ENCODE measurements around the gene PDIA4. TPM values are rescaled to one million over a fixed set of nuclear protein-coding genes. Genes with fewer than 3 reads are reported as not detected.

Gene PDIA4
- total and polyA plus RNA-seq, 7 donors = 9.8 to 29.2 (median 14.5) TPM

- intact Hi-C loops (cut with DNase I) = loop anchor here in 1 of 2 donors (2.0 kb wide), 1 partner anchor 87 kb away; the partner anchor contains the start of gene ZNF786
- H3K4me1 ChIP-seq = no peaks in the 10 kb centered on the region
- H3K36me3 ChIP-seq (ENCODE audit: insufficient read depth in 1 of 2, low read depth in 1 of 2) = peaks cover 8 to 51% of the 10 kb centered on the region in 2 donors
- TF ChIP-seq CTCF (IDR thresholded peaks at IDR 0.05) = no peak
- peak in 1 of 2 donors; percentile 33 for DNase-seq
- no peaks in the 10 kb centered on the region for H3K27me3 ChIP-seq (ENCODE audit: insufficient read depth in 3 of 3, low read length in 2 of 3)
- H3K27ac ChIP-seq = no peak overlapping the region
- no peak for ATAC-seq
- no peaks in the 10 kb centered on the region for H3K9me3 ChIP-seq
- no peak overlapping the region for H3K4me3 ChIP-seq
- WGBS, 3 donors = 87 to 91% (median 91%) methylated on average over 27 of the region's 27 CpGs
Observed at GRCh38 chr7:149003560-149004305, 24.6 kb downstream of the PDIA4 start.

GRCh38 chr7:149003018-149003417, 25.3 kb downstream of the PDIA4 start:
- 81 to 86% (median 85%) methylated on average over 11 of the region's 11 CpGs for WGBS, 3 donors
- H3K27me3 ChIP-seq (ENCODE audit: insufficient read depth in 3 of 3, low read length in 2 of 3) = peaks cover 0 to 2% (median 0%) of the 10 kb centered on the region in 3 donors
- TF ChIP-seq CTCF (IDR thresholded peaks at IDR 0.05) = no peak
- ATAC-seq (no peak), DNase-seq (no peak)
- H3K36me3 ChIP-seq (ENCODE audit: insufficient read depth in 1 of 2, low read depth in 1 of 2) = peaks cover 8 to 43% of the 10 kb centered on the region in 2 donors
- intact Hi-C loops (cut with DNase I) = no loop called here
- H3K9me3 ChIP-seq = no peaks in the 10 kb centered on the region
- H3K27ac ChIP-seq = no peak overlapping the region
- H3K4me1 ChIP-seq = no peaks in the 10 kb centered on the region
- H3K4me3 ChIP-seq = no peak overlapping the region

GRCh38 chr7:149002604-149003003, 25.7 kb downstream of the PDIA4 start:
- no peak for ATAC-seq
- no peak for TF ChIP-seq CTCF (IDR thresholded peaks at IDR 0.05)
- intact Hi-C loops (cut with DNase I) = no loop called here
- Histone ChIP-seq H3K27me3 (ENCODE audit: insufficient read depth in 3 of 3, low read length in 2 of 3) (peaks cover 0 to 2% (median 0%) of the 10 kb centered on the region in 3 donors), H3K9me3 (no peaks in the 10 kb centered on the region), H3K36me3 (ENCODE audit: insufficient read depth in 1 of 2, low read depth in 1 of 2) (peaks cover 8 to 39% of the 10 kb centered on the region in 2 donors), H3K4me3 (no peak overlapping the region), H3K27ac (no peak overlapping the region), H3K4me1 (no peaks in the 10 kb centered on the region)
- no peak for DNase-seq
- WGBS, 3 donors = 94 to 96% (median 96%) methylated on average over 13 of the region's 13 CpGs

- H3K4me3 ChIP-seq = no peak overlapping the region
- no peaks in the 10 kb centered on the region for H3K9me3 ChIP-seq
- no peak overlapping the region for H3K27ac ChIP-seq
- no peaks in the 10 kb centered on the region for H3K4me1 ChIP-seq
- intact Hi-C loops (cut with DNase I) = no loop called here
- 76 to 86% (median 84%) methylated on average over 11 of the region's 11 CpGs for WGBS, 3 donors
- DNase-seq = no peak
- TF ChIP-seq CTCF (IDR thresholded peaks at IDR 0.05) = no peak
- no peak for ATAC-seq
- peaks cover 0 to 2% (median 0%) of the 10 kb centered on the region in 3 donors for H3K27me3 ChIP-seq (ENCODE audit: insufficient read depth in 3 of 3, low read length in 2 of 3)
- peaks cover 4 to 29% of the 10 kb centered on the region in 2 donors for H3K36me3 ChIP-seq (ENCODE audit: insufficient read depth in 1 of 2, low read depth in 1 of 2)
Observed at GRCh38 chr7:149001427-149002068, 26.8 kb downstream of the PDIA4 start.
